Glutamatergic neuron (in vitro differentiated cells): ENCODE results near the gene ALG10. TPM values are rescaled to one million over a fixed set of nuclear protein-coding genes. Genes with fewer than 3 reads are reported as not detected.
"Not testable (repeated sequence)": the region's sequence is repeated elsewhere in the genome, so short reads cannot be mapped to it uniquely, and the experiment has no call there.

ENCODE experiments used
- DNase-seq: peaks from one replicate; pipeline ENCODE4 v3.0.0; 2022
- H3K27ac Mint-ChIP-seq: one replicate; pipeline ENCODE4 v1.8.0; 2020; ENCODE audit warnings: mild to moderate bottlenecking, mixed read lengths, inconsistent platforms; ENCODE audit not compliant: unreplicated experiment
- H3K27me3 Mint-ChIP-seq: one replicate; pipeline ENCODE4 v1.8.0; 2020; ENCODE audit warnings: mild to moderate bottlenecking, moderate library complexity, mixed read lengths, inconsistent platforms; ENCODE audit not compliant: unreplicated experiment
- H3K36me3 Mint-ChIP-seq: one replicate; pipeline ENCODE4 v1.8.0; 2020; ENCODE audit warnings: mild to moderate bottlenecking, mixed read lengths, inconsistent platforms; ENCODE audit not compliant: unreplicated experiment
- H3K4me1 Mint-ChIP-seq: one replicate; pipeline ENCODE4 v1.8.0; 2020; ENCODE audit warnings: mild to moderate bottlenecking, low read depth, mixed read lengths, inconsistent platforms; ENCODE audit not compliant: unreplicated experiment
- H3K4me3 Mint-ChIP-seq: one replicate; pipeline ENCODE4 v1.8.0; 2020; ENCODE audit warnings: mild to moderate bottlenecking, mixed read lengths, inconsistent platforms; ENCODE audit not compliant: unreplicated experiment
- H3K9me3 Mint-ChIP-seq: one replicate; pipeline ENCODE4 v1.8.0; 2020; ENCODE audit warnings: mild to moderate bottlenecking, moderate library complexity, mixed read lengths, inconsistent platforms; ENCODE audit not compliant: unreplicated experiment
- CTCF ChIP-seq: fragments of 200-600 bp; sonication (generic); IDR thresholded peaks from one replicate; pipeline ENCODE4 v1.5.0; 2021; ENCODE audit not compliant: partially characterized antibody, unreplicated experiment
- long read RNA-seq: library from polyadenylated mRNA; unstranded; transcript quantifications from one replicate; pipeline ENCODE4 v2.0.0, GENCODE V29; 2020; ENCODE audit not compliant: unreplicated experiment
- total RNA-seq: library from RNA; stranded (reverse); fragmentation: NEBNext Ultra II Directional; extraction: Animal tissue kit (Norgen Biotek cat#: 25700); gene quantifications from one replicate; pipeline ENCODE4 v1.2.1, GENCODE V29; 2021; ENCODE audit not compliant: unreplicated experiment

Gene ALG10
- total RNA-seq, result 16.8 TPM
- long read RNA-seq, partial matches to known transcripts, result 0 of 1 reads
- long read RNA-seq, other reads (novel, unspliced or antisense), result 0 of 1 reads

- H3K36me3 Mint-ChIP-seq, result no peaks in the 10 kb centered on the region
- no peaks in the 10 kb centered on the region for H3K27me3 Mint-ChIP-seq
- H3K9me3 Mint-ChIP-seq, result peaks cover 1% of the 10 kb centered on the region
- peak; percentile 94 for DNase-seq
- peaks cover 1% of the 10 kb centered on the region for H3K4me1 Mint-ChIP-seq
- H3K4me3 Mint-ChIP-seq, result peak within 1 kb of the TSS; percentile 95
- peak within 1 kb of the TSS; percentile 92 for H3K27ac Mint-ChIP-seq
- TF ChIP-seq CTCF, result peak; percentile 92
Measured at GRCh38 chr12:34022079-34022830, at the start of gene ALG10. Gene ALG10 (plus strand): TSS chr12:34022496. CDS start chr12:34022600, 104 bp downstream.

- H3K4me1 Mint-ChIP-seq, H3K27ac Mint-ChIP-seq: not testable (repeated sequence)
Measured at GRCh38 chr12:33972884-33973283, 49.4 kb upstream of the ALG10 start.

GRCh38 chr12:33977887-33978286, 44.4 kb upstream of the ALG10 start:
- TF ChIP-seq CTCF, result no peak
- no peaks in the 10 kb centered on the region for H3K27me3 Mint-ChIP-seq
- H3K4me1 Mint-ChIP-seq, result no peaks in the 10 kb centered on the region
- no peak overlapping the region for H3K4me3 Mint-ChIP-seq
- no peaks in the 10 kb centered on the region for H3K9me3 Mint-ChIP-seq
- DNase-seq, result no peak
- no peaks in the 10 kb centered on the region for H3K36me3 Mint-ChIP-seq
- H3K27ac Mint-ChIP-seq, result no peak overlapping the region

More at GRCh38 chr12:33972884-33973283, 49.4 kb upstream of the ALG10 start:
- not testable (repeated sequence) for H3K27me3 Mint-ChIP-seq, H3K9me3 Mint-ChIP-seq, H3K4me3 Mint-ChIP-seq, H3K36me3 Mint-ChIP-seq, DNase-seq

GRCh38 chr12:33988197-33988805, 34.0 kb upstream of the ALG10 start:
- no peaks in the 10 kb centered on the region for H3K4me1 Mint-ChIP-seq
- no peak overlapping the region for H3K4me3 Mint-ChIP-seq
- no peak for TF ChIP-seq CTCF
- H3K9me3 Mint-ChIP-seq, result no peaks in the 10 kb centered on the region
- no peak for DNase-seq
- H3K36me3 Mint-ChIP-seq, result no peaks in the 10 kb centered on the region
- no peak overlapping the region for H3K27ac Mint-ChIP-seq
- no peaks in the 10 kb centered on the region for H3K27me3 Mint-ChIP-seq

- Mint-ChIP-seq H3K4me1 (no peaks in the 10 kb centered on the region), H3K27me3 (no peaks in the 10 kb centered on the region), H3K9me3 (no peaks in the 10 kb centered on the region), H3K4me3 (no peak overlapping the region), H3K27ac (no peak overlapping the region), H3K36me3 (no peaks in the 10 kb centered on the region)
- no peak for DNase-seq
- no peak for TF ChIP-seq CTCF
Measured at GRCh38 chr12:33988913-33989312, 33.4 kb upstream of the ALG10 start.
